GM18861 (cell line): ENCODE data around the gene PMPCA.
"Not testable (repeated sequence)": the region's sequence is repeated elsewhere in the genome, so short reads cannot be mapped to it uniquely, and the experiment has no call there.

Source experiments
- ATAC-seq: cut with Tn5 transposase; IDR thresholded peaks from one replicate; pipeline ENCODE4 v1.9.1; 2021; ENCODE audit not compliant: unreplicated experiment

Gene PMPCA

GRCh38 chr9:136409557-136410455 lies 652 bp upstream of the PMPCA start:
- peak; percentile 8 for ATAC-seq

GRCh38 chr9:136411378-136411777 lies 920 bp downstream of the PMPCA start:
- ATAC-seq: no peak

GRCh38 chr9:136412962-136413361 lies 2.5 kb downstream of the PMPCA start:
- ATAC-seq: no peak

- ATAC-seq: no peak
These were observed 6.0 kb downstream of the PMPCA start for GRCh38 chr9:136416427-136416826.

- ATAC-seq: no peak
These were observed 6.5 kb downstream of the PMPCA start for GRCh38 chr9:136416914-136417313.

- ATAC-seq: no peak
These were observed 8.0 kb downstream of the PMPCA start for GRCh38 chr9:136418182-136419091.

GRCh38 chr9:136419092-136419420 lies 8.6 kb downstream of the PMPCA start:
- ATAC-seq: no peak

GRCh38 chr9:136421791-136422190 lies 11.3 kb downstream of the PMPCA start:
- ATAC-seq: no peak

- ATAC-seq: no peak
These were observed 12.4 kb downstream of the PMPCA start for GRCh38 chr9:136422876-136423275.

GRCh38 chr9:136423432-136424146 lies 13.1 kb downstream of the PMPCA start:
- no peak for ATAC-seq

- no peak for ATAC-seq
These were observed 14.4 kb downstream of the PMPCA start for GRCh38 chr9:136424750-136425362.

- ATAC-seq: not testable (repeated sequence)
These were observed 14.9 kb downstream of the PMPCA start for GRCh38 chr9:136425367-136425766.

- no peak for ATAC-seq
These were observed 16.3 kb downstream of the PMPCA start for GRCh38 chr9:136426787-136427186.

- no peak for ATAC-seq
These were observed 18.7 kb downstream of the PMPCA start for GRCh38 chr9:136429075-136429628.

- ATAC-seq: no peak
These were observed 19.4 kb downstream of the PMPCA start for GRCh38 chr9:136429683-136430491.

GRCh38 chr9:136430588-136431234 lies 20.3 kb downstream of the PMPCA start:
- ATAC-seq: no peak

GRCh38 chr9:136431782-136432350 lies 21.4 kb downstream of the PMPCA start:
- ATAC-seq: no peak

- no peak for ATAC-seq
These were observed 22.1 kb downstream of the PMPCA start for GRCh38 chr9:136432591-136432990.
